Activated T-cell treated with anti-CD3 and anti-CD28 coated beads for 48 hours (primary cell): ENCODE data around the gene STK32C.
A peak's percentile ranks its signal among the peaks of the same experiment; 100 is the strongest.

ENCODE experiments used
- DNase-seq: peaks from one replicate; pipeline ENCODE4 v3.0.0-alpha.2; 2020; ENCODE audit warnings: low read depth

The STK32C gene

DNA sequence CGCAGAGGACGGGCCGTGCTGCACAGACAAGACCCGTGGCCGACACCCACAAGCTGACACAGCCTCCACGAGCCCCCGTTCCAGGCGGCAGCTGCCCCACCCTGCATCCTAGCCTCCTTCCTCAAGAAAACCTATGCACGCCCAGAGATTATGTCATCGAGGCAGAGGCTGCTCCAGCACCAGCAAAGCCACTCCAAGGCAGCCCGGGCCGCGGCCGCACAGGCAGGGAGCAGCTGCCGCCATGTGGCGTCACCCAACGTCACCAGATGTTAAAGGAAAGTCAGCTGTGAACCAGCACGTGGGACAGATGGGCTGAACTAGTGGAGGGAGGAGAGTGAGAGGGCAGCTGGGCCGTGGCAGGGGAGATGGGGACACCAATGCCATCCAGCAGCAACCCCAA is 59.8 kb downstream of the STK32C start:
- DNase-seq, result no peak

DNA sequence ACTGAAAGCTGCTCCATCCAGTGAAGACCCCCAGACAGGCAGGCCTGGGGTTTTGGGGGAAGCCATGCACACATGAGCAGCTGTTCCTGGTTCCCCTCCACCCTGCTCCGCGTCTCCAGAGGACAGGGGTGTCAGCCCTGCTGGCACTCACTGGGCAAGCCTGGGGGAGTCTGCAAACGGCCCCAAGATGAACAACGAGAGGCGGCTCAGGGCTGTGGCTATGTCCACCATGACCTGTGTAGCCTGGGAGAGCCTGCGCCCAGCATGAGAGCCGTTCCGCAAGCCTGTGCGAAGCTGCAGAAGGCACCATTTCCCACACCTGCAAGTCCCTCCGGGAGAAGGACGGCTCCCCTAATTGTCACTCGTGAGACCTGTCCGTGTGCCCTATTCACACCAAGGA is 61.5 kb downstream of the STK32C start:
- DNase-seq, result no peak

DNA sequence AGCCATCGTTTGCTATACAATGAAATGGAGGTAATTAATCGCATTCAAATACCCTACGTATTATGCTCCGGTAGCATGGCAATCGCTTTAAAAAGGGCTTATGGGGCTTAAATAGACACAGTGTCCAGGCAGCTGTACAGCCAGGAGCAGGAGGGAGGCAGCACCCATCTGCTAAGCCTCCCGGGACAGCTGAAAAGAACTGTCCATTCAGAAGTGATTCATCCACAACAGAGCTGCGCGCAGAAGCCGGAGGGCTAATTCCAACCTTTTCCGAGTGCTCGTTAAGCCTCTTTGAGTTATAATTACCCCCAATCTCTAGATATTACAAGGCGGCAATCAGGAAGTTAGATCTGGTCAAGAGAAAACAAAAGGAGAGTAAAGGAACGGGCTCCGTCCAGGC is 62.7 kb downstream of the STK32C start:
- DNase-seq, result no peak

DNA sequence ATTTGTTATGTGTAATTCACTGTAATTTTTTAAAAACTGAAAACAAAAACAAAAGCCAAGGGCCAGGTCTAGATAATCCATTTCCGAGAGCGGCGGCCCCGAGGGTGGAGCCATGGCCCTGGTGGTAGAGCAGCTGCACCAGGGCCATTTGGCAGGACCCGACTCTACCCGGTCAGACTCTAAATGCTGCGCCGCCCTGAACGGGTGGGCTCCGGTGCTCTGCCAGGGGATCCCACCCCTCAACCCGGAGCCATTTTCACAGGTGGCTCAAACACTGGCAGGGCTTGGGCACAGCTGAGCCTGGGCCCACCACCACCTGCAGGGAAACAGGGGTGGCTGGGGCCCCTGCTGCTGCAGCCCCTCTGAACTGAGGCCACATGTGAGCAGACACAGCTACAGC is 64.1 kb downstream of the STK32C start:
- DNase-seq, result no peak

DNA sequence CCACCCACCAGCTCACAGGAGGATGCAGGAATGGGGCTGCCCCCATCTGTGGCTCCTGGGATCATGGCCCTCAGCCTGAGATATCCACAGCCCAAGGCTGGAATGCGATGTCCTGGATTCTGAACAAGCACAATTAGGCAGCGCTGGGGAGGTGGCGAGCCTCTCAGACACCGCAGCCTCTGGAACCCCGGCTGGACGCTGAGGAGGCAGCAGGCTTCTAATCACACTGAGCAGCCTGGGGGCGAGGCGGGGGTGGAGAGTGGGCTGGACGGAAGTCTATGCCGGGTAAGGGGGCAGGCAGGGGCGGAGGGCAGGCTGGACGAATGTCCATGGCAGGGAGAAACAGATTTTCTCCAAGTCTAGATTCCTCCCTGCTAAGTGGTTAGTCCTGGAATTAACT is 64.6 kb downstream of the STK32C start:
- DNase-seq, result no peak

DNA sequence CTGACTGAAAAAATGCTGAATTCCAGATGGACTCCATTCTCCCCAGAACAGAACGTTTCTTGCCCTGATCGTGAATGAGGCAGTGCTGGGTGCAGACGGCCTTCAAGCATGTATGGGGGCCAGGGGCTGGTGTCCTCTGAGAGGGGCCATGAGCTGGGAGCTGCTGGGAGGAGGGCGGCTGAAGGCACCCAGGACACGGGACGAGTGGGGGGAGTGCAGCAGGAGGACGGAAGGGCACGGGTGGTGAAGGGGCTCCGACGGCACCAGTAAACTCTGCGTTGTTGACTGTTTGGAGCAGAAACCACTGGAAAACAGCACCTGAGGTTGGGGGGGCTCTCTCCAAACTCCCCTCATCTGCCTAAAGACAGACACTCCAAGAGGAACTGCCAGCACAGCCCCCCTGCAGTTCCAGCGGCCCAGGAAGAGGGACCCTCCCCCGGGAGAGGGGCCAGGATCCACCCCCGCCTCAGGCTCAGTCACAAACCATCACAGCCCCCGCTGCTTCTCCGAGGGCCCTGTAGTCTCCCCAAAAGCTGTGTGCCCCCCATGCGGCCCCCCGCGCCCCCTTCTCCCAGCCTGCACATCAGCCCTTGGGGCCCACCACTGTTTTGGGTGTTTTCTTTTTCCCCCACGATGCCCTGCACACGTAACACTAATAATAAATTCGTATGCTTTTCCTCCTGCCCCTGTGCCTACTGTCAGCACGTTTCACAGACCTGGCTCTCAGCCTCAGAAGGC is 65.5 kb downstream of the STK32C start:
- no peak for DNase-seq

DNA sequence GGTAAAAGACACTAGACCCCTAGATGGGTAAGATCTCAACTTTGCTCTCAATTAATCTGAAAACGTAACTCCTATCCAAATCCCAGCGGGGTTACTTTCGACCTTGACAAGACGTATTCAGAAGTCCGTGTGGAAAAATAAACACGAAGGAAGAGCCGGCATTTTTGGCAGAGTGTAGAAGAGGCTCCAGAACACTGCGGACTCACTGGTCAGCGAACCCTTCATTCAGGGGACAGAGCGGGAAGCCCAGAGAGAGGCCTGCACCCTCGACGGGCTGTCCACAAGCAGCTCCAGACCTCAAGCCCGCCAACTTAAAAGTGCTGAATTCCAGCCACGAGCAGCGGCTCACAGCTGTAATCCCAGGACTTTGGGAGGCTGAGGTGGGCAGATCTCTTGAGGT is 66.3 kb downstream of the STK32C start:
- DNase-seq, result no peak

DNA sequence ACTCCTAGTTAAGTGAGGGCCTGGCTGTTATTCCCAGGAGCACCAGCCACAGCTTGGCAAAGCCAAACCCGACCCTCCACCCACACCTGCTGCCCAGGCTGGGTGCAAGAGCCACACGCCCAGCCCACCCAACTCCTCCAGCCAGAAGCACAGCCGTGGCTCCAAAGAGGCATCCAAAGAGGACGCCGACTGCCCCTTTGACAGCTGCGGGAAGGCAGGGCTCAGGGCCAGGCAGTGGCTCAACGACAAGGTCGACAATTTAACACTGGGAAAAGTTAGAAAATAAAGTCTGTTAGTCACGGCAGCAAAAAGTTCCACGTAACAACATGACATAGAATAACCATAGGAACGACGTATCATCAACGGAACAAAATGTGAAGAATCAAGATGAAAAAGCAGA is 66.7 kb downstream of the STK32C start:
- DNase-seq, result no peak

DNA sequence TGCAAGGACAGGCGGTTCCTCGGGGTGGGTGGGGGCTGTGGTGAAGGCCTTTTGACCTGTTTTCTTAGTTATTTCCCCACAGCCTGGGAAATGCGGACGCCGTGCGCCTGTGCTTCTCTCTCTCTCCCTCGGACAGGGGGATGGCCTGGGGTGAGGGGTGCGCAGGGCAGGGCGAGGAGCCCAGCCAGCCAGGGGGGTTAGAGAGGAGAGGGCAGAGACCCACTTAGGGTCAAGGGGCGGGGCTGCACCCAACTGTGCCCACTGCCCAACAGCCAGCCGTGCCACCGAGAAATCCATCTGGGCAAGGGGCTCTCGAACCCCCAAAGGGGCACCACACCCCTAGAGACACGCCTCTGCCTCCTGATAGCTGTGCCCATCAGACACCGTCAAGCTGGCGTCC is 67.2 kb downstream of the STK32C start:
- DNase-seq, result no peak

DNA sequence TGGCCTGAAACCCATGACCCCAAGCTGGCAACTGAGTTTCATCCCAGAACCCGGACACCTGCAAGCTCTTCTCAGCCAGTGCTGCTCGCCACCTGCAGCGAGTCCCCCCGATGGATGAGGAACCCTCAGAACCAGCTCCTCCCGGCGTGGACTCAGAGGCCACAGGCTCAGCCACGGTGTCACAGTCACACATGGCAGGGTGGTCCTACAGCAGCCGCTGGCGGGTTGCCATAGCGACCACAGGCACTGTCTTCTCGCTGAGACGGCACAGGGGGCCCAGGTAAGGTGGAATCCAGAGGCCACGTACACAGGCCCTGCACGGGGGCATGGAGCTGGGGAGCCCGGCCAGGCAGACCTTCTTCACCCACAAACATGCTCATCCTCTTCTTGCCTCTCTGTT is 67.6 kb downstream of the STK32C start:
- DNase-seq, result no peak

DNA sequence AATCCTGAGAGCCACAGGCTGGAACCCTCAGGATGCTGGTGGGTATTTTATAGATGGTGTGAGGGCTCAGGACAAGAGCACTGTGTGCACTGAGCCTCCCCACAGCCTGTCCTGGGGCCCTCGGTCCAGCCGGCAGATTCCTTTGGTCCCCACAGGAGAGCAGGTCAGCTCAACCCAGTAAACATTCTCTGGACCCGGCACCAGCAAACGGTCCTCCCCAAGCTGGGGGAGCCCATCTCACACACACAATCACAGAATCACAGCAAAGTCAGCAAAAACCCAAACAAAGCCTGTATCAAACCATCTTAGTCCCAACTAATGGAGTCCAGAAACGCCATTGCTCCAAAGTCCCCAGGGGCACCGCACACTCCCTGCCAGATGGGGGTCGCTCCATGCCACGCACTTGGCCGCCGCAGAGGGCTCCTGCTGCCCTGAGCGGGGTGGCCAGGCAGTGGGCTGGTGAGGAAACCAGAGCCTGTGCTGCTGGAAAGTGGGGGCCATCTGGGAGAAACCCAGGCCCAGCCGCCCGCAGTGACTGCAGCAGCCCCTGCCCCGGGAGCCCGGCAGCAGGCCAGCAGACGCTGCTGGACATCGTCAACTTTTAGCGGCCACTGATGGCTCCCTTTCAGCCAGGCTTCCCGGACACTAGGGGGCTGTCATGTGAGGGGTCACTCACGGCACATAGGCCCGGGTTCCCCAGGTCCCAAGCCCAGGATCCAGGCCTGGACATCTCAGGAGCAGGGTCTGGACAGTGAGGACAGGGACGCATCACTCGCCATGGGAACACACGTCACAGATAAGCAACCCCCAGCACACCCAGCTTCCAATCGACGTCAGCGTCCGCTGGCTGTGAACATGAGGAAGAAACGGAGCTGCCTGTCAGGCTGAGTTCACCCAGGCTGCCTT is 68.4 kb downstream of the STK32C start:
- no peak for DNase-seq

DNA sequence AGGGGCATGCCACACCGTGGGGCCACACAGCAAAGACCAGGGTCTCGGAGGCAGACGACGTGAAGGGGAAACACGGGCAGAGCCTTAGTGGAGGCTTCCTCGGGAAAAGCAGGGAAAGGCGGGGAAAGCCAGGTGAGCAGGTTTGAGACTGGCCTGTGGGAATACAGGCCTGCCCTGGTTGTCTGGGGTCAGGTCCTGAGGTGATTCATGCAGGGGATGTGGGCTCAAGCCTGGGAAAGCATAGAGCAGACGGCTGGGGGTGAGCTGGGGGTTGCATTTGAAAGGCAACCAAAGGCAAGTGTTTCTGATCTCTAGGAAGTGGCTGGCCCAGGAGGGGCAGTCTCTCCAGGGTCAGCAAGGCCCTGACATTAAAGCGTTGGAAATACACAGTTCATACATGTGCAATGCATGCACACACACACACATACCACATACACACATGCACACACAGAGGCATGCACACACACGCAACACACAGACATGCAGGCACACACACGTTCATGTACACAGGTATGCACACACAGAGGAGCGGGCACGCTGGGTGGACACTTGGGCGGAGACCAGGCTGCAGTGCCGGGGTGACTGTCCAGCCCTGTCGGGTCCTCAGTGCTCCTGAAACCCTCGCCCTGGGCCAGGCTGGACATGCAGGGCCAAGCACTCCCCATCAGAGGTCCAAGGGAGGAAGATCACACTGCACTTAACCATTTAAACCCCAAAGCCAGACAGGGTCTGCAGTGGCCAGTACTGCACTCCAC is 69.2 kb downstream of the STK32C start:
- DNase-seq, result no peak

DNA sequence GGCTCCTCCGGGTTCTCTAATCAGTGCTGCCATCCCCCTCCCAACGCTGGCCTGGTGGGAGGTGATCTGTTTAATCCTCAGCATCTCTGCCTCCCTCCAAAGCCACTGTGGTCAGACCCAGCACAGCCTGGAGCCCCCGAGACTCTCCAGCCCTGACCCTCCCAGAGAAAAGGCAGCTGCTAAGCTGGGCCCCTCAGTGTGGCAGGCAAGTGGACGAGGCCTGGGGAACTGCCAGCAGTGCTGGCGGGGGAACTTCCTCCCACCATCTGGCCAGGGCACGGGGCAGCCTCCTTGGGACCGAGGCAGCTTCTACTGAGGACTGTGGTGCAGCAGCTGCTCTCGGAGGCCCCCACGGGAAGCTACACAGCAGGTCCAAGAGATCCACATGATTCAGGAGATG is 69.9 kb downstream of the STK32C start:
- no peak for DNase-seq

DNA sequence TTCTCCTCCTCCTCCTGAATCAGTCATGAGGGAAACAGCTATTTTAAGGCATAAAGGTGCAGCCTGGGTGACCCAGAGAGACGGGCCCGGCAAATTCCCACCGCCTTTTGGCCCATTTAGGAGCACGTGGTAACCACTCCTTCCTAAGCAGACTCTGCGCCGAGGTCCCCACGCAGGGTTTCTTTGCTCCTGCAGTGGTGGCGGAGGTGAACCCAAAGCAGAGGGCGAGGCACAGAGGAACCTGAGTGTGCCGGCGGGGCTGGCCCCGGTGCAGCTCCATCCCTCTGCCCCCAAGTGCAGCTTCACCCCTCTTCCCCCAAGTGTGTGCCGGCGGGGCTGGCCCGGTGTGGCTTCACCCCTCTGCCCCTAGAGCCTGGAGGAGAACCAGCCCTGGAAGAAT is 70.4 kb downstream of the STK32C start:
- DNase-seq, result no peak

DNA sequence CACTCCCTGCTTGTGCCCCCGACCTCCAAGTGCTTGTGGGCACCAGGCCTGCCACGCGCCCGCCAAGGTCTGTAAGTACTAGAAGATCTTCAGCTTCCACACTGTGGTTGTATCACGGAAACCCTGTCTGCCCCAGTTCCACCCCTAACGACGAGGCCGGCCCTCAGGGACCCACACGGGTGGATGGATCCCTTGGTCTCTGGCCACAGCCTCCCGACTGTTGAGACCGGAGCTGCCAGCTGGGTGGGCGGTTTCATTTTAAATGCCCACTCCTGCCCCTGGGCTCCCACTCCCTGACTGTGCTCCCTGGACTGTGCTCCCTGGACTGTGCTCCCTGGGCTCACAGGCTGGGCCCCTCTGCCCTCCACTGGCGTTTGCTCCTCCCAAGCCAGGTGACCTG is 70.9 kb downstream of the STK32C start:
- DNase-seq, result no peak

DNA sequence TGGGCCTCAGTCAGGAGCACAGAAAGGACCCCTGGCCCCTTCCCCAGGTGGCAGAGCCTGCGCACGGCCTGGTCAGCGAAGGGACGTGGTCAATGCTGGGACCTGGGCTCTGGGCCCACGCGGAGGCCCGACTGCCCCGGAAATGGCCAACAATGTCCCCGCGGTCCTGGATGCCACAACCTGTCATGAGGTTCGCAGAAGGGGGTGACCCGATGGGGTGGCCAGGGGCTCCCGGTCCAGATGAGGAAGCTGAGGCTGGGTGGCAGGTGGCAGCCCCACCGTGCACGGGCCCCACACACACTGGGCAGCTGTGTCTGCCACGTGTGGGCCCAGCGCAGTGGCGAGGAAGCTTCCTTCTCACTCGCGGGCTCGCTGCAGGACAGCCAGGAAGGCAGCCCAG is 71.6 kb downstream of the STK32C start:
- DNase-seq, result no peak

DNA sequence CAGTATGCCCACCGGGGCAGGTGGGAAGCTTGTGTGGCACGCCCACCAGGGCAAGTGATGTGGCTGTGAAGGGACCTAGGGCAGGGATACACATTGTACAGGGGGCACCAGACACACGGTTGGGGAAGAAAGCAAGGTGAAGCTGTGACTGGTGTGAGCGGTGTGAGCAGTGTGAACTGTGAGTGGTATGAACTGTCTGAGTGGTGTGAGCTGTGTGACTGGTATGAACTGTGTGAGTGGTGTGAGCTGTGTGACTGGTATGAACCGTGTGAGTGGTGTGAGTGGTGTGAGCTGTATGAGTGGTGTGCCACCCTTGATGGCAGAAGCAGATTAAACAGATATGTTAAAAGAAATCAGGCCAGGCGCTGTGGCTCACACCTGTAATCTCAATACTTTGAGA is 72.9 kb downstream of the STK32C start:
- no peak for DNase-seq

DNA sequence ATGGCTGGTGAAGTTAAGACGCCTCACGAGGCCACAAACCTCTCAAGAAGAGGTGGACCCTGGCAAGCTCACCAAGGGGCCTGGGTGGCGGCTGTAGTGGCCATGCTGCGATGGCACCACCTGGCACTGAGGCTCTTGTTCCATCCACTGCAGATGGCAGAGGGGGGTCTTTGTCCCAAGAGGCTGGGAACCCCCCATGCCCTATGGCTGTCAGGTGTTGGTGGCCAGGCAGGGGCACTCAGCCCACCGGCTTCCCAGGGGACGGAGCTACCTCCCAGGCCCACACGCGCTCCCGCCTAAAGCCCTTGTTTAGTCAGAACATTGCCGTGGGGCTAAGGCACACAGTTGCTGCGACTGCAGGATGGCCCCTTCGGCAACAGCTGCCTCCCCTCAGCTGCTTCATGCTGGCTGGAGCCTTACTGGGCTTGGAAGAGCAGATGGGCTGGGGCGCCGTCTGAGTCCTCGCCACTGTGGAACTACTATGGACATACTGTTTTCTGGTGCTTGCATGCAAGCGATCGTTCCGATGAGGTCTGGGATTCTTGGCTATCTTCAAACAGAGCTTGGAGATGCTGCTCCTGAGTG is 74.2 kb downstream of the STK32C start:
- DNase-seq, result no peak

DNA sequence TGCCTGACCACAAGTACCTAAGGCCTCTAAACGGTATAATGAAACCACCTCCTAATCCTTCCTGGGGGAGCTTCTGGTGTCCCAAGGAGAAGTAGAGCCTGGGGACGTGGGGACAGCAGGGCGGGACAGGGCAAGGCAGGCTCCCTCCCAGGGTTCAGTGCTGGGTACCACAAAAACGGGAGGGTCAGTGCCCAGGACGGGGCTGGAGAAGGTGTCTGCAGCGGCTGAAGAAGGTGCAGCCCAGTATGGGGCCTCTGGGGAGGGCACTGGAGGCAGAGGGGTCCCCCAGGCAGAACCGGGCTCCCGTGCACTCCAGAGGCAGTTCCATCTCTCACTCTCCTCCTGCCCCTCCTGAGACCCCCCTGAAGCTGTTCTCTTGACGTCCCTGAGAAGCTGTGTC is 74.8 kb downstream of the STK32C start:
- no peak for DNase-seq

DNA sequence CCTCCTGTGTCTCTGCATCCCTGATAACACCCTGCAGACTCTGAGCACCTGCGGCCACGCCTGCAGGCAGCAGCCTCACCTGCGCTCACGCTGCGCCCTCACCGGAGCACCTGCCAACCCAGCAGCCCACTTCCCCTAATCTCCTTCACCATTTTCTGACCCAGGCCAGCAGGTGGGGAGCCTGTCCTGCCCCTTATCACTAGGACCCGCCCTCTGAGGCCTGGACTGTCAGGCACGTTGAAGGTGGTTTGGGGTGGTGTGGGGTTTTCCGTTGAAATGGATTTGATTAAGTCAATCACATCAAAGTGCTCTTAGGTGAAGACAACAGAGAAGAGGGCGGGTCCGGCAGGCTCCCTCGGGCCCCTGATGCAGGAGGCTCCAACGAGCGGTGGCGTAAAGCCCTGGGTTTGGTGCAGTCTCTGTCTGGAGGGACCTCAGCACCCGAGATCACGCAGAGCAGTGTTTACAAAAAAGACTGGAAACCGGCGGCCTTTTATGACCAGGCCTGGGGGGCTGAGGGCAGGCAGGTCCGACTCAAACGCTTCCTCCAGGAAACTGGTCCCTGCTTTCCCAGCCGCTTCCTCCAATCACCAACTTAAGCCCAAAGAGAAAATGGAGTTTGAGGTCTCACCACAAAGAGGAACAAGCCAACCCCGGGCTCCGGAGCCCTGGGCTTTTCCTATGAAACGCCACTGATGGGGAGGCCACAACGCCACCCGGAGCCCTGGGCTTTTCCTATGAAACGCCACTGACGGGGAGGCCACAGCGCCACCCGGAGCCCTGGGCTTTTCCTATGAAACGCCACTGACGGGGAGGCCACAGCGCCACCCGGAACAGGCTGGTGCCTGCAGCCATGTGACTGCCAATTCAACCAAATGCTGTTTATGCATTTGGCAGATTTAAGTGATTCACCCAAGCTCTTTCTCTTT is 75.5 kb downstream of the STK32C start:
- peak; percentile 23 for DNase-seq

DNA sequence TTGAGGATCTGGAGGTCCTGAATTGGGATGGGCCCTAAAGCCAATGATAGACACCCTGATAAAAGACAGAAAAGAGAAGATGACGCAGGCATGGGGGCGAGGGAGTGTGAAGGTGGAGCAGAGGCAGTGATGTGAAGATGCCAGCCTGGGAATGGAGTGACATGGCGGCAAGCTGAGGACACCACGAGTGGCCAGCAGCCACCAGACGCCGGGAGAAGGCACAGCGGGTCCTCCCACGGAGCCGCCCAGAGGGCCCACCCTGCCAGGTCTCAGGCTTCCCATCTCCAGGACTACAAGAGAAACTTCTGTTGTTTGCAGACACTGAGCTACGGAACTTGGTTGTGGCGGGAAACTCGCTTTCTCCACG is 76.1 kb downstream of the STK32C start:
- DNase-seq, result no peak
